GM21619 (cell line): Measurements from ENCODE around the gene UVSSA.

Experiments
- ATAC-seq: cut with Tn5 transposase; IDR thresholded peaks from one replicate; pipeline ENCODE4 v1.9.1; 2021; ENCODE audit not compliant: unreplicated experiment

Gene UVSSA

GRCh38 chr4:1406394-1406980, 59.5 kb downstream of the UVSSA start, which contains the start of gene NKX1-1:
Gene NKX1-1, minus strand, starts transcription at chr4:1406442. Its CDS starts 0 bp downstream, at chr4:1406442.
- no peak for ATAC-seq

GRCh38 chr4:1406981-1407656, 60.1 kb downstream of the UVSSA start:
- ATAC-seq: no peak

- ATAC-seq: no peak
These were observed 60.8 kb downstream of the UVSSA start for GRCh38 chr4:1407657-1408333.

- ATAC-seq: no peak
These were observed 61.4 kb downstream of the UVSSA start for GRCh38 chr4:1408418-1408817.

- no peak for ATAC-seq
These were observed 62.1 kb downstream of the UVSSA start for GRCh38 chr4:1409079-1409478.

- no peak for ATAC-seq
These were observed 62.8 kb downstream of the UVSSA start for GRCh38 chr4:1409491-1410425.

GRCh38 chr4:1410491-1411325, 63.7 kb downstream of the UVSSA start:
- ATAC-seq: no peak

GRCh38 chr4:1411436-1412375, 64.7 kb downstream of the UVSSA start:
- ATAC-seq: no peak

- no peak for ATAC-seq
These were observed 65.6 kb downstream of the UVSSA start for GRCh38 chr4:1412376-1413203.

GRCh38 chr4:1413204-1413663, 66.2 kb downstream of the UVSSA start:
- ATAC-seq: no peak

GRCh38 chr4:1413687-1414479, 66.9 kb downstream of the UVSSA start:
- no peak for ATAC-seq

GRCh38 chr4:1414831-1415680, 68.0 kb downstream of the UVSSA start:
- no peak for ATAC-seq

- ATAC-seq: no peak
These were observed 68.6 kb downstream of the UVSSA start for GRCh38 chr4:1415681-1415981.

- no peak for ATAC-seq
These were observed 69.3 kb downstream of the UVSSA start for GRCh38 chr4:1416051-1416947.

- no peak for ATAC-seq
These were observed 69.9 kb downstream of the UVSSA start for GRCh38 chr4:1416948-1417260.
